Smooth muscle cell (in vitro differentiated cells): ENCODE measurements around the gene BRD9. TPM values are rescaled to one million over a fixed set of nuclear protein-coding genes. Genes with fewer than 3 reads are reported as not detected.

ENCODE experiments used
- DNase-seq: peaks from one replicate; lab custom pipeline; 2025; ENCODE audit not compliant: unreplicated experiment; lab: John Stamatoyannopoulos, UW
- H2AFZ ChIP-seq: fragments of 200-600 bp; sonication (generic); 2 replicates; pipeline ENCODE4 v1.6.0; 2016; ENCODE audit warnings: antibody characterized with exemption, low read depth, mild to moderate bottlenecking
- H3F3A ChIP-seq: fragments of 200-600 bp; sonication (generic); 2 replicates; pipeline ENCODE4 v1.6.0; 2017; ENCODE audit warnings: antibody characterized with exemption, low read depth
- H3K27ac ChIP-seq: fragments of 200-600 bp; sonication (generic); 2 replicates; pipeline ENCODE4 v1.5.1; 2016; ENCODE audit warnings: low read depth, mild to moderate bottlenecking
- H3K27me3 ChIP-seq: fragments of 200-600 bp; sonication (generic); 2 replicates; pipeline ENCODE4 v1.6.1; 2016; ENCODE audit warnings: low read depth, mild to moderate bottlenecking
- H3K36me3 ChIP-seq: fragments of 200-600 bp; sonication (generic); 2 replicates; pipeline ENCODE4 v1.5.1; 2016; ENCODE audit warnings: low read depth
- H3K4me1 ChIP-seq: fragments of 200-600 bp; sonication (generic); 2 replicates; pipeline ENCODE4 v1.5.1; 2016; ENCODE audit warnings: low read depth
- H3K4me2 ChIP-seq: fragments of 200-600 bp; sonication (generic); 2 replicates; pipeline ENCODE4 v1.6.0; 2016; ENCODE audit warnings: mild to moderate bottlenecking
- H3K4me3 ChIP-seq: fragments of 200-600 bp; sonication (generic); 2 replicates; pipeline ENCODE4 v1.5.1; 2016; ENCODE audit warnings: mild to moderate bottlenecking
- H3K79me2 ChIP-seq: fragments of 200-600 bp; sonication (generic); 2 replicates; pipeline ENCODE4 v1.6.0; 2016; ENCODE audit warnings: low read depth, mild to moderate bottlenecking
- H3K9ac ChIP-seq: fragments of 200-600 bp; sonication (generic); 2 replicates; pipeline ENCODE4 v1.6.0; 2016; ENCODE audit warnings: low read depth
- H3K9me3 ChIP-seq: fragments of 200-600 bp; sonication (generic); replicated peaks from 2 replicates; pipeline ENCODE4 v1.5.1; 2016; ENCODE audit warnings: low read depth
- H4K20me1 ChIP-seq: fragments of 200-600 bp; sonication (generic); 2 replicates; pipeline ENCODE4 v1.6.0; 2016; ENCODE audit warnings: low read depth
- CTCF ChIP-seq: fragments of 200-600 bp; sonication (generic); IDR thresholded peaks from 2 replicates; pipeline ENCODE4 v1.5.1; 2017; ENCODE audit warnings: borderline replicate concordance, mild to moderate bottlenecking, antibody characterized with exemption; ENCODE audit not compliant: insufficient read depth, poor library complexity, severe bottlenecking
- WGBS: methylation state at CpG from one replicate; pipeline ENCODE4 v1.1.7; 2016; ENCODE audit warnings: low lambda C conversion rate; 5-methylcytosine and 5-hydroxymethylcytosine counted together
- polyA plus RNA-seq: library from polyadenylated mRNA; unstranded; fragments of >200 nt; fragmentation: Nextera tagmentation; extraction: Ambion mirVana; gene quantifications from 2 replicates; pipeline ENCODE4 v1.2.1, GENCODE V29; 2016
- total RNA-seq: library from RNA; depleted of rRNA; stranded (reverse); fragments of >200 nt; gene quantifications from 2 replicates; pipeline ENCODE4 v1.2.3, GENCODE V29; 2014

Gene BRD9
- total and polyA plus RNA-seq, 2 experiments from 2014 or later: 17.1 to 17.8 TPM

- no peaks in the 10 kb centered on the region for H3K9me3 ChIP-seq
- no peak for TF ChIP-seq CTCF
- H3K27ac ChIP-seq: no peak overlapping the region
- no peaks in the 10 kb centered on the region for H3K4me1 ChIP-seq
- no peaks in the 10 kb centered on the region for H3F3A ChIP-seq
- H3K4me2 ChIP-seq: no peak overlapping the region
- H2AFZ ChIP-seq: no peak overlapping the region
- no peak overlapping the region for H3K4me3 ChIP-seq
- H3K79me2 ChIP-seq: no peaks in the 10 kb centered on the region
- peaks cover 19% of the 10 kb centered on the region for H4K20me1 ChIP-seq
- peaks cover 3% of the 10 kb centered on the region for H3K36me3 ChIP-seq
- DNase-seq: no peak
- H3K9ac ChIP-seq: no peak overlapping the region
- WGBS: 98% methylated on average over 24 of the region's 24 CpGs
- no peaks in the 10 kb centered on the region for H3K27me3 ChIP-seq
These were observed 16.7 kb downstream of the BRD9 start for GRCh38 chr5:875931-876330.

- Histone ChIP-seq H3K27me3 (no peaks in the 10 kb centered on the region), H3F3A (no peaks in the 10 kb centered on the region), H3K9me3 (no peaks in the 10 kb centered on the region), H3K36me3 (peaks cover 7% of the 10 kb centered on the region), H2AFZ (no peak overlapping the region), H3K27ac (no peak overlapping the region), H4K20me1 (peaks cover 16% of the 10 kb centered on the region), H3K4me1 (no peaks in the 10 kb centered on the region), H3K4me3 (no peak overlapping the region), H3K9ac (no peak overlapping the region), H3K79me2 (no peaks in the 10 kb centered on the region), H3K4me2 (no peak overlapping the region)
- WGBS: 98% methylated on average over 8 of the region's 8 CpGs
- TF ChIP-seq CTCF: no peak
- no peak for DNase-seq
These were observed 19.3 kb downstream of the BRD9 start for GRCh38 chr5:873328-873727.

- H4K20me1 ChIP-seq: peaks cover 16% of the 10 kb centered on the region
- no peak overlapping the region for H3K4me3 ChIP-seq
- no peak overlapping the region for H2AFZ ChIP-seq
- H3F3A ChIP-seq: no peaks in the 10 kb centered on the region
- WGBS: 93% methylated on average over 10 of the region's 10 CpGs
- DNase-seq: no peak
- H3K9ac ChIP-seq: no peak overlapping the region
- TF ChIP-seq CTCF: no peak
- no peaks in the 10 kb centered on the region for H3K79me2 ChIP-seq
- H3K27ac ChIP-seq: no peak overlapping the region
- no peaks in the 10 kb centered on the region for H3K27me3 ChIP-seq
- peaks cover 10% of the 10 kb centered on the region for H3K36me3 ChIP-seq
- H3K9me3 ChIP-seq: no peaks in the 10 kb centered on the region
- H3K4me2 ChIP-seq: no peak overlapping the region
- no peaks in the 10 kb centered on the region for H3K4me1 ChIP-seq
These were observed 20.3 kb downstream of the BRD9 start for GRCh38 chr5:872301-872700.

GRCh38 chr5:871596-872298, 20.9 kb downstream of the BRD9 start:
- peaks cover 16% of the 10 kb centered on the region for H4K20me1 ChIP-seq
- H3K27me3 ChIP-seq: no peaks in the 10 kb centered on the region
- no peak overlapping the region for H2AFZ ChIP-seq
- no peaks in the 10 kb centered on the region for H3K79me2 ChIP-seq
- H3K9me3 ChIP-seq: no peaks in the 10 kb centered on the region
- H3K9ac ChIP-seq: no peak overlapping the region
- DNase-seq: no peak
- no peak overlapping the region for H3K27ac ChIP-seq
- no peak for TF ChIP-seq CTCF
- 98% methylated on average over 29 of the region's 29 CpGs for whole genome bisulfite sequencing
- peaks cover 10% of the 10 kb centered on the region for H3K36me3 ChIP-seq
- no peaks in the 10 kb centered on the region for H3F3A ChIP-seq
- H3K4me1 ChIP-seq: no peaks in the 10 kb centered on the region
- no peak overlapping the region for H3K4me2 ChIP-seq
- no peak overlapping the region for H3K4me3 ChIP-seq
